ENCODE data around the gene NDUFV1. TPM values are rescaled to one million over a fixed set of nuclear protein-coding genes. Genes with fewer than 3 reads are reported as not detected.
"Not testable (repeated sequence)": the region's sequence is repeated elsewhere in the genome, so short reads cannot be mapped to it uniquely, and the experiment has no call there.

NDUFV1 gene
- total RNA-seq, 4 donors from 2014 or later = 75.6 to 207 (median 142) TPM

- H3K27me3 ChIP-seq = no peaks in the 10 kb centered on the region
- H3K9me3 ChIP-seq = no peaks in the 10 kb centered on the region
- H3K27ac ChIP-seq = no peak overlapping the region
- intact Hi-C loops (cut with DNase I; ENCODE audit: low total_unique reads) = no loop called here
- no peak overlapping the region for H3K4me3 ChIP-seq
- H3K36me3 ChIP-seq = no peaks in the 10 kb centered on the region
- no peaks in the 10 kb centered on the region for H3K4me1 ChIP-seq
- no peak for DNase-seq
- no peak for TF ChIP-seq POLR2A (IDR thresholded peaks at IDR 0.05)
- no peak for TF ChIP-seq CTCF (IDR thresholded peaks at IDR 0.05)
Observed at GRCh38 chr11:67616431-67617242, 9.9 kb downstream of the NDUFV1 start.

DNA sequence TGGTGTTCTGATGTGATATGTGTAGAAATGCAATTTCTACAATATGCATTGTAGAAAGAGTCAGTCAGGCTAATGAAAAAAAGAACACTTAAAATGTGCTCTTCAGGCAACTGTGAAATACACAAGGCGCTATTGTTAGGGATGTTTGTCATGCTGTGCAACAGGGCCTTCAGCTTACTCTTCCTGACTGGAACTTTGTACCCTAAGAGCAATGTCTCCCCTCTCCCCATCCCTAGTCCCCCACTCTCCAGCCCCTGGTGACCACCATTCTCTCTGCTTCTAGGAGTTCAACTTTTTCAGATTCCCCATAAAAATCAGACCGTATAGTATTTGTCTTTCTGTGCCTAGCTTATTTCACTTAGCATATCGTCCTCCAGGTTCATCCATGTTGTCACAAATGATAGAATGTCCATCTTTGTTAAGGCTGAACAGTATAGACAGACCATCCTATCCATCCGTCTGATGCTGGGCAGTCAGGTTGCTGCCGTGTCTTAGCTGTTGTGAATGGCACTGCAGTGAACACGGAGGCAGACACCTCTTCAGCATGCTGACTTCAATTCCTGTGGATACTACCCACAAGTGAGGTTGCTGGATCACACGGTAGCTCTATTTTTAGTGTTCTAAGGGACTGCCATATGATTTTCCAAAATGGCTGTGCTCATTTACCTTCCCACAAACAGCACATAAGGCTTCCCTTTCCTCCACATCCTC lies 10.7 kb downstream of the NDUFV1 start:
- no peaks in the 10 kb centered on the region for H3K9me3 ChIP-seq
- no peak overlapping the region for H3K4me3 ChIP-seq
- no peak for DNase-seq
- no peaks in the 10 kb centered on the region for H3K36me3 ChIP-seq
- intact Hi-C loops (cut with DNase I; ENCODE audit: low total_unique reads) = no loop called here
- TF ChIP-seq CTCF (IDR thresholded peaks at IDR 0.05) = no peak
- no peak for TF ChIP-seq POLR2A (IDR thresholded peaks at IDR 0.05)
- H3K27ac ChIP-seq = no peak overlapping the region
- H3K4me1 ChIP-seq = no peaks in the 10 kb centered on the region
- H3K27me3 ChIP-seq = no peaks in the 10 kb centered on the region

DNA sequence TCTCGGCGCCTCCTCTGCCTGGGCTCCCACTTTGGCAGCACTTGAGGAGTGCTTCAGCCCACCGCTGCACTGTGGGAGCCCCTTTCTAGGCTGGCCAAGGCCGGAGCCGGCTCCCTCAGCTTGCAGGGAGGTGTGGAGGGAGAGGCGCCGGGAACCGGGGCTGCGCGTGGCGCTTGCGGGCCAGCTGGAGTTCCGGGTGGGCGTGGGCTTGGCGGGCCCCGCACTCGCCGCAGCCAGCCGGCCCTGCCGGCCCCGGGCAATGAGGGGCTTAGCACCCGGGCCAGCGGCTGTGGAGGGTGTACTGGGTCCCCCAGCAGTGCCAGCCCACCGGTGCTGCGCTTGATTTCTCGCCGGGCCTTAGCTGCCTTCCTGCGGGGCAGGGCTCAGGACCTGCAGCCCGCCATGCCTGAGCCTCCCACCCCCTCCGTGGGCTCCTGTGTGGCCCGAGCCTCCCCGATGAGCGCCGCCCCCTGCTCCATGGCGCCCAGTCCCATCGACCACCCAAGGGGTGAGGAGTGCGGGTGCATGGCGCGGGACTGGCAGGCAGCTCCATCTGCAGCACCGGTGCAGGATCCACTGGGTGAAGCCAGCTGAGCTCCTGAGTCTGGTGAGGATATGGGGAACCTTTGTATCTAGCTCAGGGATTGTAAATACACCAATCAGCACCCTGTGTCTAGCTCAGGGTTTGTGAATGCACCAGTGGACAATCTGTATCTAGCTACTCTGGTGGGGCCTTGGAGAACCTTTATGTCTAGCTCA lies 12.3 kb downstream of the NDUFV1 start:
- H3K27ac ChIP-seq; intact Hi-C loops (cut with DNase I; ENCODE audit: low total_unique reads); H3K9me3 ChIP-seq; DNase-seq; H3K36me3 ChIP-seq; H3K4me3 ChIP-seq; H3K27me3 ChIP-seq; H3K4me1 ChIP-seq: not testable (repeated sequence)

DNA sequence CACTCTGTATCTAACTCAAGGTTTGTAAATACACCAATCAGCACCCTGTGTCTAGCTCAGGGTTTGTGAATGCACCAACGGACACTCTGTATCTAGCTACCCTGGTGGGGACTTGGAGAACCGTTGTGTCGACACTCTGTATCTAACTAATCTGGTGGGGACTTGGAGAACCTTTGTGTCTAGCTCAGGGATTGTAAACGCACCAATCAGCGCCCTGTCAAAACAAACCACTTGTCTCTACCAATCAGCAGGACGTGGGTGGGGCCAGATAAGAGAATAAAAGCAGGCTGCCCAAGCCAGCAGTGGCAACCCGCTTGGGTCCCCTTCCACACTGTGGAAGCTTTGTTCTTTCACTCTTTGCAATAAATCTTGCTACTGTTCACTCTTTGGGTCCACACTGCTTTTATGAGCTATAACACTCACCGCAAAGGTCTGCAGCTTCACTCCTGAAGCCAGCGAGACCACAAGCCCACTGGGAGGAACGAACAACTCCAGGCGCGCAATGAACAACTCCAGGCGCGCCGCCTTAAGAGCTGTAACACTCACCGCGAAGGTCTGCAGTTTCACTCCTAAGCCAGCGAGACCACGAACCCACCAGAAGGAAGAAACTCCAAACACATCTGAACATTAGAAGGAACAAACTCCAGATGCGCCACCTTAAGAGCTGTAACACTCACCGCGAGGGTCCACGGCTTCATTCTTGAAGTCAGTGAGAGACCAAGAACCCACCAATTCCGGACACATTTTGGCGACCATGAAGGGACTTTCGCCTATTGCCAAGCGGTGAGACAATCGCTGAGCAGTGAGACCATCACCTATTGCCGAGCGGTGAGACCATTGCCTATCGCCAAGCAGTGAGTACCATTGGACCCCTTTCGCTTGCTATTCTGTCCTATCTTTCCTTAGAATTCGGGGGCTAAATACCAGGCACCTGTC lies 13.2 kb downstream of the NDUFV1 start:
- DNase-seq; H3K27me3 ChIP-seq; H3K4me3 ChIP-seq; H3K27ac ChIP-seq; H3K36me3 ChIP-seq; intact Hi-C loops (cut with DNase I; ENCODE audit: low total_unique reads); H3K4me1 ChIP-seq; H3K9me3 ChIP-seq: not testable (repeated sequence)

DNA sequence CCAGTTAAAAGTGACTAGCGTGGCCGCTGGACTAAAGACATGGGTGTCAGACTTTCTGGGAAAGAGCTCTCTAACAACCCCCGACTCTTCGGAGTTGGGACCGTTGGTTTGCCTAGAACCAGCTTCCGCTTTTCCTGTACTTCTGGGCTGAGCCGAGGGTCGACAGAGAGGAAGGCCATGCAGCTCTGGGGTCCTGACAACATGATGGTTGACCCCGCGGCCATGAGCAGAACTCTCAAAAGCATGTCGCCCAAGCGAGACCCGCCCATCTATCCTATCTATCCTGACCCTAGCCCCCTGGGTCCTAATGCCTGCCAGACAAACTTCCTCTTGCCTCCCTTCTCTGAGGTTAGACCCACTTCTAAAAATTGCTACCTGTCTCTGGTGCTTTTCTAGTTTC lies 13.9 kb downstream of the NDUFV1 start:
- H3K4me1 ChIP-seq; H3K27me3 ChIP-seq; intact Hi-C loops (cut with DNase I; ENCODE audit: low total_unique reads); H3K4me3 ChIP-seq; H3K9me3 ChIP-seq; H3K27ac ChIP-seq; H3K36me3 ChIP-seq; DNase-seq: not testable (repeated sequence)

- H3K4me3 ChIP-seq; H3K27ac ChIP-seq; H3K36me3 ChIP-seq; H3K27me3 ChIP-seq; H3K4me1 ChIP-seq; intact Hi-C loops (cut with DNase I; ENCODE audit: low total_unique reads); DNase-seq; H3K9me3 ChIP-seq: not testable (repeated sequence)
Observed at GRCh38 chr11:67621928-67622327, 15.2 kb downstream of the NDUFV1 start.

GRCh38 chr11:67622905-67623304 lies 16.2 kb downstream of the NDUFV1 start:
- H3K9me3 ChIP-seq; H3K4me3 ChIP-seq; H3K36me3 ChIP-seq; H3K4me1 ChIP-seq; H3K27ac ChIP-seq; DNase-seq; H3K27me3 ChIP-seq; intact Hi-C loops (cut with DNase I; ENCODE audit: low total_unique reads): not testable (repeated sequence)

DNA sequence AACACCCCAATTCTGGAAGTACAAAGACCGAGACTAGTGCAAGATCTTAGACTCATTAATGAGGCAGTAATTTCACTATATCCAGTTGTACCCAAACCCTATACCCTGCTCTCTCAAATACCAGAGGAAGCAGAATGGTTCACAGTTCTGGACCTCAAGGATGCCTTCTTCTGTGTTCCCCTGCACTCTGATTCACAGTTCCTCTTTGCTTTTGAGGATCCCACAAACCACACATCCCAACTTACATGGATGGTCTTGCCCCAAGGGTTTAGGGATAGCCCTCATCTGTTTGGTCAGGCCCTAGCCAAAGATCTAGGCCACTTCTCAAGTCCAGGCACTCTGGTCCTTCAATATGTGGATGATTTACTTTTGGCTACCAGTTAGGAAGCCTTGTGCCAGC lies 17.1 kb downstream of the NDUFV1 start:
- H3K4me3 ChIP-seq; H3K36me3 ChIP-seq; DNase-seq; H3K27ac ChIP-seq; H3K27me3 ChIP-seq; H3K9me3 ChIP-seq; H3K4me1 ChIP-seq; intact Hi-C loops (cut with DNase I; ENCODE audit: low total_unique reads): not testable (repeated sequence)

- H3K4me3 ChIP-seq; H3K9me3 ChIP-seq; H3K27ac ChIP-seq; H3K27me3 ChIP-seq; DNase-seq; H3K4me1 ChIP-seq; intact Hi-C loops (cut with DNase I; ENCODE audit: low total_unique reads); H3K36me3 ChIP-seq: not testable (repeated sequence)
Observed at GRCh38 chr11:67626131-67626833, 19.5 kb downstream of the NDUFV1 start.
